WTC11 (cell line): ENCODE data around the gene SLC39A2.

Source experiments
- ATF1 ChIP-seq: sonication (generic); formaldehyde crosslinking; IDR thresholded peaks from 2 replicates; pipeline ENCODE4 v1.8.1; 2023; ENCODE audit warnings: mild to moderate bottlenecking, moderate library complexity, missing genetic modification reagents
- FOXJ3 ChIP-seq: sonication (generic); formaldehyde crosslinking; IDR thresholded peaks from 2 replicates; pipeline ENCODE4 v1.9.0; 2021; ENCODE audit warnings: missing genetic modification reagents, mild to moderate bottlenecking, borderline replicate concordance
- NR1H2 ChIP-seq: sonication (generic); formaldehyde crosslinking; IDR thresholded peaks from 2 replicates; pipeline ENCODE4 v1.9.0; 2021; ENCODE audit warnings: mild to moderate bottlenecking, moderate library complexity, missing genetic modification reagents
- SMAD3 ChIP-seq: sonication (generic); formaldehyde crosslinking; IDR thresholded peaks from 2 replicates; pipeline ENCODE4 v1.8.0; 2022; ENCODE audit warnings: missing genetic modification reagents, mild to moderate bottlenecking, borderline replicate concordance
- SP1 ChIP-seq: sonication (generic); formaldehyde crosslinking; conservative IDR thresholded peaks from 2 replicates; pipeline ENCODE4 v1.8.1; 2022; ENCODE audit warnings: missing genetic modification reagents
- TEAD4 ChIP-seq: sonication (generic); formaldehyde crosslinking; IDR thresholded peaks from 2 replicates; pipeline ENCODE4 v1.8.0; 2022; ENCODE audit warnings: mild to moderate bottlenecking, missing genetic modification reagents
- TF ChIP-seq, protein P1 (sequence below): fragments of 200-600 bp; IDR thresholded peaks from 2 replicates; pipeline ENCODE4 v1.8.0; 2022; ENCODE audit warnings: antibody characterized with exemption
- TF ChIP-seq, protein P2 (sequence below): sonication (generic); formaldehyde crosslinking; IDR thresholded peaks from 2 replicates; pipeline ENCODE4 v1.8.0; 2022; ENCODE audit warnings: mild to moderate bottlenecking, missing genetic modification reagents
- TF ChIP-seq, protein P3 (sequence below): sonication (generic); formaldehyde crosslinking; IDR thresholded peaks from 2 replicates; pipeline ENCODE4 v1.8.1; 2023; ENCODE audit warnings: mild to moderate bottlenecking, missing genetic modification reagents, moderate library complexity
- TF ChIP-seq, protein P4 (sequence below): sonication (generic); formaldehyde crosslinking; IDR thresholded peaks from 2 replicates; pipeline ENCODE4 v1.8.1; 2022; ENCODE audit warnings: low read depth, mild to moderate bottlenecking, moderate library complexity, missing genetic modification reagents, borderline replicate concordance
- TF ChIP-seq, protein P5 (sequence below): sonication (generic); formaldehyde crosslinking; IDR thresholded peaks from 2 replicates; pipeline ENCODE4 v1.8.1; 2022; ENCODE audit warnings: low read depth, missing genetic modification reagents, borderline replicate concordance
- TF ChIP-seq, protein P6 (sequence below): sonication (generic); formaldehyde crosslinking; IDR thresholded peaks from 2 replicates; pipeline ENCODE4 v1.8.0; 2022; ENCODE audit warnings: mild to moderate bottlenecking, missing genetic modification reagents

DNA sequence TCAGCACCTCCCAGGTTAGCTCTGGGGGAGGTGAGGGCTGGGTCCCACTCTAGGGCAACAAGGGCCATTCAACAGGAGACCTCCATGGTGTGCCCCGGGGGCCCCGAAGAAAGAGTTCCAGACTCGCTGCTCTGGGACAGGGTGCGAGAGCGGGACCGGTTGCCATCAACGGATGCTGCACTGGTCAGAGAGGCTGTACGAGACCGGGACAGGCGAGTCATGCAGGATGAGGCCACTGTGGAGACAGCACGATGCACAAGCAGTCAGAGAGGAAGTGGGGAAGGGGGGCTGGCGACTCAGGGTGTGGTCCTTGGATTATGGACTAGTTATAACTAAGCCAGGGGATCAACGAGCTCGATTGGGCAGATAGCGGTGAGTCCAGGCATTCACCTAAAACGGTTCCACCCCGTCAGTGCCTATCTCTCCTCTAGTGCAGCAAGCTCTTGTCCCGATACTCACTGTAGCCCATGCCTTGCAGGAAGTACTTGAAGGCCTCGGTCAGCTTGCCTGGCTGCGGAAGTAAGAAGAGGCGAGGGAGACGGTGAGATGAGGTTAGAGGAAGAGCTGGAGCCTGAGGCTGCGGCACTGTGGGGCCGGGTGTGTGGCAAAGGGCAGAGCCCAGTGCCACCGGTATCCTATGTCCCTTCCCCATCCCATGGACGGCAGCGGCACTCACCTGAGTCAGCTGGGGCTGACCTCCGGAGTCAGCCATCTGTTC, 18.6 kb downstream of the SLC39A2 start:
- TF ChIP-seq, protein P1, sequence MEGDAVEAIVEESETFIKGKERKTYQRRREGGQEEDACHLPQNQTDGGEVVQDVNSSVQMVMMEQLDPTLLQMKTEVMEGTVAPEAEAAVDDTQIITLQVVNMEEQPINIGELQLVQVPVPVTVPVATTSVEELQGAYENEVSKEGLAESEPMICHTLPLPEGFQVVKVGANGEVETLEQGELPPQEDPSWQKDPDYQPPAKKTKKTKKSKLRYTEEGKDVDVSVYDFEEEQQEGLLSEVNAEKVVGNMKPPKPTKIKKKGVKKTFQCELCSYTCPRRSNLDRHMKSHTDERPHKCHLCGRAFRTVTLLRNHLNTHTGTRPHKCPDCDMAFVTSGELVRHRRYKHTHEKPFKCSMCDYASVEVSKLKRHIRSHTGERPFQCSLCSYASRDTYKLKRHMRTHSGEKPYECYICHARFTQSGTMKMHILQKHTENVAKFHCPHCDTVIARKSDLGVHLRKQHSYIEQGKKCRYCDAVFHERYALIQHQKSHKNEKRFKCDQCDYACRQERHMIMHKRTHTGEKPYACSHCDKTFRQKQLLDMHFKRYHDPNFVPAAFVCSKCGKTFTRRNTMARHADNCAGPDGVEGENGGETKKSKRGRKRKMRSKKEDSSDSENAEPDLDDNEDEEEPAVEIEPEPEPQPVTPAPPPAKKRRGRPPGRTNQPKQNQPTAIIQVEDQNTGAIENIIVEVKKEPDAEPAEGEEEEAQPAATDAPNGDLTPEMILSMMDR: no peak
- TF ChIP-seq, protein P2, sequence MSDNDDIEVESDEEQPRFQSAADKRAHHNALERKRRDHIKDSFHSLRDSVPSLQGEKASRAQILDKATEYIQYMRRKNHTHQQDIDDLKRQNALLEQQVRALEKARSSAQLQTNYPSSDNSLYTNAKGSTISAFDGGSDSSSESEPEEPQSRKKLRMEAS: no peak
- TF ChIP-seq, protein P3, sequence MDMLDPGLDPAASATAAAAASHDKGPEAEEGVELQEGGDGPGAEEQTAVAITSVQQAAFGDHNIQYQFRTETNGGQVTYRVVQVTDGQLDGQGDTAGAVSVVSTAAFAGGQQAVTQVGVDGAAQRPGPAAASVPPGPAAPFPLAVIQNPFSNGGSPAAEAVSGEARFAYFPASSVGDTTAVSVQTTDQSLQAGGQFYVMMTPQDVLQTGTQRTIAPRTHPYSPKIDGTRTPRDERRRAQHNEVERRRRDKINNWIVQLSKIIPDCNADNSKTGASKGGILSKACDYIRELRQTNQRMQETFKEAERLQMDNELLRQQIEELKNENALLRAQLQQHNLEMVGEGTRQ (CRISPR knock-in tag): no peak
- TF ChIP-seq, protein P4, sequence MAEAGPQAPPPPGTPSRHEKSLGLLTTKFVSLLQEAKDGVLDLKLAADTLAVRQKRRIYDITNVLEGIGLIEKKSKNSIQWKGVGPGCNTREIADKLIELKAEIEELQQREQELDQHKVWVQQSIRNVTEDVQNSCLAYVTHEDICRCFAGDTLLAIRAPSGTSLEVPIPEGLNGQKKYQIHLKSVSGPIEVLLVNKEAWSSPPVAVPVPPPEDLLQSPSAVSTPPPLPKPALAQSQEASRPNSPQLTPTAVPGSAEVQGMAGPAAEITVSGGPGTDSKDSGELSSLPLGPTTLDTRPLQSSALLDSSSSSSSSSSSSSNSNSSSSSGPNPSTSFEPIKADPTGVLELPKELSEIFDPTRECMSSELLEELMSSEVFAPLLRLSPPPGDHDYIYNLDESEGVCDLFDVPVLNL (CRISPR knock-in tag): no peak
- TF ChIP-seq NR1H2: no peak
- TF ChIP-seq, protein P5, sequence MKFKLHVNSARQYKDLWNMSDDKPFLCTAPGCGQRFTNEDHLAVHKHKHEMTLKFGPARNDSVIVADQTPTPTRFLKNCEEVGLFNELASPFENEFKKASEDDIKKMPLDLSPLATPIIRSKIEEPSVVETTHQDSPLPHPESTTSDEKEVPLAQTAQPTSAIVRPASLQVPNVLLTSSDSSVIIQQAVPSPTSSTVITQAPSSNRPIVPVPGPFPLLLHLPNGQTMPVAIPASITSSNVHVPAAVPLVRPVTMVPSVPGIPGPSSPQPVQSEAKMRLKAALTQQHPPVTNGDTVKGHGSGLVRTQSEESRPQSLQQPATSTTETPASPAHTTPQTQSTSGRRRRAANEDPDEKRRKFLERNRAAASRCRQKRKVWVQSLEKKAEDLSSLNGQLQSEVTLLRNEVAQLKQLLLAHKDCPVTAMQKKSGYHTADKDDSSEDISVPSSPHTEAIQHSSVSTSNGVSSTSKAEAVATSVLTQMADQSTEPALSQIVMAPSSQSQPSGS (CRISPR knock-in tag): no peak
- no peak for TF ChIP-seq SMAD3 (CRISPR knock-in tag)
- TF ChIP-seq, protein P6, sequence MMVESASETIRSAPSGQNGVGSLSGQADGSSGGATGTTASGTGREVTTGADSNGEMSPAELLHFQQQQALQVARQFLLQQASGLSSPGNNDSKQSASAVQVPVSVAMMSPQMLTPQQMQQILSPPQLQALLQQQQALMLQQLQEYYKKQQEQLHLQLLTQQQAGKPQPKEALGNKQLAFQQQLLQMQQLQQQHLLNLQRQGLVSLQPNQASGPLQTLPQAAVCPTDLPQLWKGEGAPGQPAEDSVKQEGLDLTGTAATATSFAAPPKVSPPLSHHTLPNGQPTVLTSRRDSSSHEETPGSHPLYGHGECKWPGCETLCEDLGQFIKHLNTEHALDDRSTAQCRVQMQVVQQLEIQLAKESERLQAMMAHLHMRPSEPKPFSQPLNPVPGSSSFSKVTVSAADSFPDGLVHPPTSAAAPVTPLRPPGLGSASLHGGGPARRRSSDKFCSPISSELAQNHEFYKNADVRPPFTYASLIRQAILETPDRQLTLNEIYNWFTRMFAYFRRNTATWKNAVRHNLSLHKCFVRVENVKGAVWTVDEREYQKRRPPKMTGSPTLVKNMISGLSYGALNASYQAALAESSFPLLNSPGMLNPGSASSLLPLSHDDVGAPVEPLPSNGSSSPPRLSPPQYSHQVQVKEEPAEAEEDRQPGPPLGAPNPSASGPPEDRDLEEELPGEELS (CRISPR knock-in tag): no peak
- TF ChIP-seq SP1 (CRISPR knock-in tag): no peak
- TF ChIP-seq TEAD4 (CRISPR knock-in tag): no peak
- TF ChIP-seq ATF1: no peak
- TF ChIP-seq FOXJ3: no peak
